Measurements from ENCODE around the gene ARHGEF25. TPM values are rescaled to one million over a fixed set of nuclear protein-coding genes. Genes with fewer than 3 reads are reported as not detected.

The ARHGEF25 gene
- total and polyA plus RNA-seq, 2 donors (not counting 1 experiment from before 2014, with no cell fraction given): 0.12 TPM; not detected in 1

- Histone ChIP-seq H3K79me2 (ENCODE audit: control insufficient read depth, insufficient read depth, low read length) (no peaks in the 10 kb centered on the region), H3K27ac (ENCODE audit: low read length in 2 of 2) (no peak overlapping the region), H4K20me1 (ENCODE audit: control insufficient read depth, insufficient read depth, low read length, poor library complexity, severe bottlenecking) (no peaks in the 10 kb centered on the region), H3K36me3 (replicated peaks in 1 of 2; ENCODE audit: control extremely low read depth in 1 of 2, control insufficient read depth in 1 of 2, extremely low read depth in 1 of 2, insufficient read depth in 2 of 2, low read length in 1 of 2) (no peaks in the 10 kb centered on the region), H3K4me1 (ENCODE audit: control insufficient read depth in 2 of 2, insufficient read depth in 2 of 2, low read length in 2 of 2) (peaks cover 0 to 3% of the 10 kb centered on the region in 2 donors), H3K4me2 (replicated peaks; ENCODE audit: low read depth, low read length, poor library complexity, severe bottlenecking) (no peak overlapping the region), H3K4me3 (ENCODE audit: control extremely low read depth in 1 of 5, extremely low read depth in 1 of 5, insufficient read depth in 1 of 5, low read depth in 2 of 5, low read length in 4 of 5) (no peak overlapping the region), H3K9ac (ENCODE audit: low read length) (no peak overlapping the region), H3K9me3 (ENCODE audit: control extremely low read depth in 1 of 3, control insufficient read depth in 2 of 3, insufficient read depth in 1 of 3, low read length in 2 of 3) (no peaks in the 10 kb centered on the region), H3K27me3 (replicated peaks in 1 of 4; ENCODE audit: control extremely low read depth in 1 of 4, control insufficient read depth in 3 of 4, insufficient read depth in 4 of 4, low read length in 3 of 4) (peaks cover 0 to 53% (median 12%) of the 10 kb centered on the region in 4 experiments), H2AFZ (ENCODE audit: insufficient read depth, low read depth, low read length, poor library complexity, severe bottlenecking) (no peak overlapping the region)
- ChIA-PET CTCF (interaction anchor here (0.7 to 7.2 kb wide), 15 partner anchors 8 to 319 kb away, joined by 3 to 122 read pairs (median 17); partner anchors contain the start of genes ARHGEF25, B4GALNT1 and PIP4K2C), POLR2A (no interaction called here)
- Mint-ChIP-seq H3K27me3 (peaks cover 10% of the 10 kb centered on the region), H3K27ac (no peak overlapping the region), H3K4me1 (peaks cover 2% of the 10 kb centered on the region), H3K4me3 (no peak overlapping the region), H3K9me3 (ENCODE audit: insufficient read depth) (no peaks in the 10 kb centered on the region)
- DNase-seq: no peak
- TF ChIP-seq EZH2 (IDR thresholded peaks at IDR 0.05; ENCODE audit: borderline replicate concordance, insufficient read depth, low read depth, low read length, poor library complexity, severe bottlenecking) (no peak), CTCF (IDR thresholded peaks at IDR 0.05) (no peak)
- ATAC-seq (ENCODE audit: low read depth): no peak
- intact Hi-C loops (cut with micrococcal nuclease): no loop called here
These were observed 26.5 kb upstream of the ARHGEF25 start for GRCh38 chr12:57584690-57585089.

GRCh38 chr12:57585156-57585555, 26.1 kb upstream of the ARHGEF25 start:
- no peak overlapping the region for H3K27ac ChIP-seq (ENCODE audit: low read length in 2 of 2)
- H3K4me2 ChIP-seq (replicated peaks; ENCODE audit: low read depth, low read length, poor library complexity, severe bottlenecking): no peak overlapping the region
- peaks cover under 1% of the 10 kb centered on the region for H3K79me2 ChIP-seq (ENCODE audit: control insufficient read depth, insufficient read depth, low read length)
- no peak overlapping the region for H3K4me3 ChIP-seq (ENCODE audit: control extremely low read depth in 1 of 5, extremely low read depth in 1 of 5, insufficient read depth in 1 of 5, low read depth in 2 of 5, low read length in 4 of 5)
- CTCF ChIA-PET: interaction anchor here (0.7 to 7.2 kb wide), 15 partner anchors 8 to 555 kb away, joined by 3 to 122 read pairs (median 7); partner anchors contain the start of genes ARHGEF25 and PIP4K2C
- H3K4me1 ChIP-seq (ENCODE audit: control insufficient read depth in 2 of 2, insufficient read depth in 2 of 2, low read length in 2 of 2): peaks cover 0 to 3% of the 10 kb centered on the region in 2 donors
- Mint-ChIP-seq H3K27me3 (peaks cover 10% of the 10 kb centered on the region), H3K27ac (no peak overlapping the region), H3K4me1 (peaks cover 2% of the 10 kb centered on the region), H3K4me3 (no peak overlapping the region), H3K9me3 (ENCODE audit: insufficient read depth) (no peaks in the 10 kb centered on the region)
- H3K36me3 ChIP-seq (replicated peaks in 1 of 2; ENCODE audit: control extremely low read depth in 1 of 2, control insufficient read depth in 1 of 2, extremely low read depth in 1 of 2, insufficient read depth in 2 of 2, low read length in 1 of 2): no peaks in the 10 kb centered on the region
- ATAC-seq (ENCODE audit: low read depth) (no peak), DNase-seq (no peak)
- 100% methylated on average over 1 of the region's 2 CpGs for WGBS (ENCODE audit: insufficient coverage)
- POLR2A ChIA-PET: interaction anchor here (0.7 kb wide), 3 partner anchors 25 to 69 kb away, joined by 4 to 6 read pairs (median 4); no protein-coding TSS in a partner anchor
- no peaks in the 10 kb centered on the region for H3K9me3 ChIP-seq (ENCODE audit: control extremely low read depth in 1 of 3, control insufficient read depth in 2 of 3, insufficient read depth in 1 of 3, low read length in 2 of 3)
- H2AFZ ChIP-seq (ENCODE audit: insufficient read depth, low read depth, low read length, poor library complexity, severe bottlenecking): no peak overlapping the region
- intact Hi-C loops (cut with micrococcal nuclease): no loop called here
- peaks cover 0 to 53% (median 12%) of the 10 kb centered on the region in 4 experiments for H3K27me3 ChIP-seq (replicated peaks in 1 of 4; ENCODE audit: control extremely low read depth in 1 of 4, control insufficient read depth in 3 of 4, insufficient read depth in 4 of 4, low read length in 3 of 4)
- H3K9ac ChIP-seq (ENCODE audit: low read length): no peak overlapping the region
- TF ChIP-seq EZH2 (IDR thresholded peaks at IDR 0.05; ENCODE audit: borderline replicate concordance, insufficient read depth, low read depth, low read length, poor library complexity, severe bottlenecking): no peak
- no peak for TF ChIP-seq CTCF (IDR thresholded peaks at IDR 0.05)
- no peaks in the 10 kb centered on the region for H4K20me1 ChIP-seq (ENCODE audit: control insufficient read depth, insufficient read depth, low read length, poor library complexity, severe bottlenecking)

Data from B cell (primary cell).